Measurements from ENCODE around the gene SHISAL2B.
"Not testable (repeated sequence)": the region's sequence is repeated elsewhere in the genome, so short reads cannot be mapped to it uniquely, and the experiment has no call there.

Gene SHISAL2B

DNA sequence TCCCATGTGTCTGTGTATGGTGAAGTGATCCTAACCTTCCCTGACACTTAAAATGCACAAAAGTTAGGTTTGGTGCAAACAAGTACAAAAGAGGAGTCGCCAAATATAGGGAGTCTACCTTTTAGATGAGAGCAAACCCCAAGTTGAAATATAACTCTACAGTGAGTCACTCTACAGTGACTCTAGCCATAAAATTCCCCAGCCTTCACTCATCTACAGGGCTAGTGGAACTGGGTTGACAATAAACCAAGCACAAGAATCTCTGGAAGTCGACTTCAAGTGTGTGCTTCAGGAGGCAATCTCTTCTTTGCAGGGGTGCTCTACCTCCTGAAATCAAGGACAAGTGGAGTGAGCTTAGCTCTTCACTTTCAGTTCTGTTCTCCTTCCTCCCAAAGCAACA, 3.3 kb downstream of the SHISAL2B start:
- no peak overlapping the region for H3K27ac ChIP-seq
- no peak overlapping the region for H3K9ac ChIP-seq
- TF ChIP-seq, protein P1, sequence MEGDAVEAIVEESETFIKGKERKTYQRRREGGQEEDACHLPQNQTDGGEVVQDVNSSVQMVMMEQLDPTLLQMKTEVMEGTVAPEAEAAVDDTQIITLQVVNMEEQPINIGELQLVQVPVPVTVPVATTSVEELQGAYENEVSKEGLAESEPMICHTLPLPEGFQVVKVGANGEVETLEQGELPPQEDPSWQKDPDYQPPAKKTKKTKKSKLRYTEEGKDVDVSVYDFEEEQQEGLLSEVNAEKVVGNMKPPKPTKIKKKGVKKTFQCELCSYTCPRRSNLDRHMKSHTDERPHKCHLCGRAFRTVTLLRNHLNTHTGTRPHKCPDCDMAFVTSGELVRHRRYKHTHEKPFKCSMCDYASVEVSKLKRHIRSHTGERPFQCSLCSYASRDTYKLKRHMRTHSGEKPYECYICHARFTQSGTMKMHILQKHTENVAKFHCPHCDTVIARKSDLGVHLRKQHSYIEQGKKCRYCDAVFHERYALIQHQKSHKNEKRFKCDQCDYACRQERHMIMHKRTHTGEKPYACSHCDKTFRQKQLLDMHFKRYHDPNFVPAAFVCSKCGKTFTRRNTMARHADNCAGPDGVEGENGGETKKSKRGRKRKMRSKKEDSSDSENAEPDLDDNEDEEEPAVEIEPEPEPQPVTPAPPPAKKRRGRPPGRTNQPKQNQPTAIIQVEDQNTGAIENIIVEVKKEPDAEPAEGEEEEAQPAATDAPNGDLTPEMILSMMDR (conservative IDR thresholded peaks at IDR 0.05; ENCODE audit: low read depth, low read length) = no peak
- H3K79me2 ChIP-seq (ENCODE audit: insufficient read depth, low read depth) = no peaks in the 10 kb centered on the region
- no peak overlapping the region for H2AFZ ChIP-seq (ENCODE audit: low read depth)
- H3K4me1 ChIP-seq (ENCODE audit: low read depth, poor library complexity, severe bottlenecking) = no peaks in the 10 kb centered on the region
- no peak overlapping the region for H3K4me2 ChIP-seq
- H4K20me1 ChIP-seq (ENCODE audit: insufficient read depth) = no peaks in the 10 kb centered on the region
- no peak overlapping the region for H3K4me3 ChIP-seq (IDR thresholded peaks at IDR 0.05; ENCODE audit: insufficient read depth, low read depth, low read length)
- H3K27me3 ChIP-seq (ENCODE audit: insufficient read depth, low read depth) = no peaks in the 10 kb centered on the region
- no peaks in the 10 kb centered on the region for H3K36me3 ChIP-seq (ENCODE audit: insufficient read depth)

DNA sequence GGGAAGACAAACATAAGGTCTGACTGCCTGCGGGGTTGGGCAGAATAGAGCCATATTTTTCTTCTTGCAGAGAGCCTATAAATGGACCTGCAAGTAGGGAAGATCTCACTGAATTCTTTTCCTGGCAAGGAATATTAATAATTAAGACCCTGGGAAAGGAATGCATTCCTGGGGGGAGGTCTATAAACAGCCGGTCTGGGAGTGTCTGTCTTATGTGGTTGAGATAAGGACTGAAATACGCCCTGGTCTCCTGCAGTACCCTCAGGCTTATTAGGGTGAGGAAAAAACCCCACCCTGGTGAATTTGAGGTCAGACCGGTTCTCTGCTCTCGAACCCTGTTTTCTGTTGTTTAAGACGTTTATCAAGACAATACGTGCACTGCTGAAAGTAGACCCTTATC, 6.1 kb downstream of the SHISAL2B start:
- H3K4me2 ChIP-seq; H3K79me2 ChIP-seq (ENCODE audit: insufficient read depth, low read depth); H3K4me3 ChIP-seq (IDR thresholded peaks at IDR 0.05; ENCODE audit: insufficient read depth, low read depth, low read length); H4K20me1 ChIP-seq (ENCODE audit: insufficient read depth); H3K9ac ChIP-seq; H2AFZ ChIP-seq (ENCODE audit: low read depth); H3K4me1 ChIP-seq (ENCODE audit: low read depth, poor library complexity, severe bottlenecking); H3K27me3 ChIP-seq (ENCODE audit: insufficient read depth, low read depth); H3K36me3 ChIP-seq (ENCODE audit: insufficient read depth); H3K27ac ChIP-seq: not testable (repeated sequence)

DNA sequence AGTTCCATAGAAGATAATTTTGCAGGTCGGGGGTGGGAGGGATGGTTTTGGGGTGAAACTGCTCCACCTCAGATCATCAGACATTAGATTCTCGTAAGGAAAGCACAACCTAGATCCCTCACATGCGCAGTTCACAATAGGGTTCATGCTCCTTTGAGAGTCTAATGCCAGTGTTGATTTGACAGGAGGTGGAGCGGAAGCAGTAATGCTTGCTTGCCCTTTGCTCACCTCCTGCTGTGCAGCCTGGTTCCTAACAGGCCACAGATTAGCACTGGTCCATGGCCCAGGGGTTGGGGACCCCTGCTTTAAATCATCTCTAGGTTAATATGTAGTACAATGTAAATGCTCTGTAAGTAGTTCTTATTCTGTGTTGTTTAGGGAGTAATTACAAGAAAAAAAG, 10.5 kb downstream of the SHISAL2B start:
- Histone ChIP-seq H3K9ac (no peak overlapping the region), H4K20me1 (ENCODE audit: insufficient read depth) (no peaks in the 10 kb centered on the region), H2AFZ (ENCODE audit: low read depth) (no peak overlapping the region), H3K79me2 (ENCODE audit: insufficient read depth, low read depth) (no peaks in the 10 kb centered on the region), H3K27ac (no peak overlapping the region), H3K4me3 (IDR thresholded peaks at IDR 0.05; ENCODE audit: insufficient read depth, low read depth, low read length) (no peak overlapping the region), H3K27me3 (ENCODE audit: insufficient read depth, low read depth) (no peaks in the 10 kb centered on the region), H3K4me1 (ENCODE audit: low read depth, poor library complexity, severe bottlenecking) (no peaks in the 10 kb centered on the region), H3K36me3 (ENCODE audit: insufficient read depth) (no peaks in the 10 kb centered on the region), H3K4me2 (no peak overlapping the region)
- TF ChIP-seq, protein P1 (conservative IDR thresholded peaks at IDR 0.05; ENCODE audit: low read depth, low read length) = no peak

DNA sequence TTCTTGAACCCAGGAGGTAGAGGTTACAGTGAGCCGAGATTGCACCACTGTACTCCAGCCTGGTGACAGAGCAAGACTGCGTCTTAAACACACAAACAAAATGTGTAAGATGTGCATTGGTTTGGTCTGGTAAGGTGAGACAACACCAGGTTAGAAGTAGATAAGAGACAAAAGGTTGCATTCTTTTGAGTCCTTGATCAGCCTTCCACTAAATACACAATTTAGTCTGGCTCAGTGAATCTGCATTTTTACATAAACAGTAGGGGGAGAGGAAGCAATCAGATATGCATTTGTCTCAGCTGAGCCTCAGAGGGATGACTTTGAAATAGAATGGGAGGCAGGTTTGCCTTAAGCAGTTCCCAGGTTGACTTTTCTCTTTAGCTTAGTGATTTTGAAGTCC, 15.8 kb downstream of the SHISAL2B start:
- not testable (repeated sequence) for H2AFZ ChIP-seq (ENCODE audit: low read depth); H3K36me3 ChIP-seq (ENCODE audit: insufficient read depth); H3K9ac ChIP-seq; H3K4me1 ChIP-seq (ENCODE audit: low read depth, poor library complexity, severe bottlenecking); H3K27ac ChIP-seq; H3K27me3 ChIP-seq (ENCODE audit: insufficient read depth, low read depth); H3K4me3 ChIP-seq (IDR thresholded peaks at IDR 0.05; ENCODE audit: insufficient read depth, low read depth, low read length); H4K20me1 ChIP-seq (ENCODE audit: insufficient read depth); H3K4me2 ChIP-seq; H3K79me2 ChIP-seq (ENCODE audit: insufficient read depth, low read depth)

DNA sequence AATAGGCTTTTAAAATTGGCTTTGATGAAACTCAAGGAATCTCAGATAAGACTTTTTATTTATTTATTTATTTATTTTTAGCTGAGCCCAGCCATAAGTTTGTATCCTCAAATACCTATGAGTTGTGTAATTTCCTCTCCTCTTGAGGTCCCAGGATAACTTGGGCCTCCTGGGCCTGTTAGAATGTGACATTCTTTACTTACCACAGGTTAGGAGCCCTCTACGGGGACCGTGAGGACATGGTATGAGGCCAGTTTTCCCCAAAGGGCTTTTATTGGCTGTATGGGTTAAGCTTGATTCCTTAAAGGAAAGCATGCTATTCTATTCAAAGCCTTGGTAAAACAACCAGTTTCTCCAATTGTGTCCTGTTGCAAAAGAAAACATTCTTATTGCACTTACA, 16.9 kb downstream of the SHISAL2B start:
- Histone ChIP-seq H3K27me3 (ENCODE audit: insufficient read depth, low read depth) (no peaks in the 10 kb centered on the region), H2AFZ (ENCODE audit: low read depth) (no peak overlapping the region), H3K4me1 (ENCODE audit: low read depth, poor library complexity, severe bottlenecking) (no peaks in the 10 kb centered on the region), H3K4me2 (no peak overlapping the region), H3K27ac (no peak overlapping the region), H3K9ac (no peak overlapping the region), H3K36me3 (ENCODE audit: insufficient read depth) (no peaks in the 10 kb centered on the region), H3K79me2 (ENCODE audit: insufficient read depth, low read depth) (no peaks in the 10 kb centered on the region), H3K4me3 (IDR thresholded peaks at IDR 0.05; ENCODE audit: insufficient read depth, low read depth, low read length) (no peak overlapping the region), H4K20me1 (ENCODE audit: insufficient read depth) (no peaks in the 10 kb centered on the region)
- TF ChIP-seq, protein P1 (conservative IDR thresholded peaks at IDR 0.05; ENCODE audit: low read depth, low read length) = no peak

DNA sequence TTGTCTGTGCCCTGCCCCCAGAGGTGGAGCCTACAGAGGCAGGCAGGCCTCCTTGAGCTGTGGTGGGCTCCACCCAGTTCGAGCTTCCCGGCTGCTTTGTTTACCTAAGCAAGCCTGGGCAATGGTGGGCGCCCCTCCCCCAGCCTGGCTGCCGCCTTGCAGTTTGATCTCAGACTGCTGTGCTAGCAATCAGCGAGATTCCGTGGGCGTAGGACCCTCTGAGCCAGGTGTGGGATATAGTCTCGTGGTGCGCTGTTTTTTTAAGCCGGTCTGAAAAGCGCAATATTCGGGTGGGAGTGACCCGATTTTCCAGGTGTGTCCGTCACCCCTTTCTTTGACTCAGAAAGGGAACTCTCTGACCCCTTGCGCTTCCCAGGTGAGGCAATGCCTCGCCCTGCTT, 24.2 kb downstream of the SHISAL2B start:
- not testable (repeated sequence) for H3K27me3 ChIP-seq (ENCODE audit: insufficient read depth, low read depth); H3K27ac ChIP-seq; H3K4me1 ChIP-seq (ENCODE audit: low read depth, poor library complexity, severe bottlenecking); H3K4me3 ChIP-seq (IDR thresholded peaks at IDR 0.05; ENCODE audit: insufficient read depth, low read depth, low read length); H2AFZ ChIP-seq (ENCODE audit: low read depth); H3K79me2 ChIP-seq (ENCODE audit: insufficient read depth, low read depth); H3K4me2 ChIP-seq; H3K36me3 ChIP-seq (ENCODE audit: insufficient read depth); H3K9ac ChIP-seq; H4K20me1 ChIP-seq (ENCODE audit: insufficient read depth)

All from KMS-11 (cell line).